ENCODE data around the gene BABAM2. TPM values are rescaled to one million over a fixed set of nuclear protein-coding genes. Genes with fewer than 3 reads are reported as not detected.

The BABAM2 gene
- total RNA-seq, 2 donors from 2014 or later, result 36.4 to 40.9 TPM

DNA sequence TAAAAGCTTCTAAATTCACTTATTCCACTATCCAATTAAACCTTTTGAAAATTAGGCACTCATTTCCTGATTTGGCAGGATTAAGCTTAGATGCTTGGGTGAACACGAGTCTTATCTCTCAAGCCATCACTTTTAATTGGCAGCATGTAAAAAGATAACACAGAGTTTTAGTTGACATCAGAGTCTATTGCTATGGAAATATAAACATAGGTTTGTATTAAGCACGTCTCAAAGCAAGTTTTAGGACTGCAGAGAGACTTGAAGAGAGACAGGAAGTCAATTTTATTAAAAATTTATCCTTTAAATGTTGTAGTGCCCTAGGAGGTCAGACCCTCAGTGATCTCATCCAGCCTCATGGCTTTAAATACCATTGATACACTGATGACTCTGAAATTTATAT is 5.9 kb upstream of the BABAM2 start:
- no peaks in the 10 kb centered on the region for H3K36me3 ChIP-seq (ENCODE audit: control insufficient read depth, insufficient read depth, low read length)
- no peak overlapping the region for H3K27ac Mint-ChIP-seq
- peaks cover 7% of the 10 kb centered on the region for H3K9me3 Mint-ChIP-seq

DNA sequence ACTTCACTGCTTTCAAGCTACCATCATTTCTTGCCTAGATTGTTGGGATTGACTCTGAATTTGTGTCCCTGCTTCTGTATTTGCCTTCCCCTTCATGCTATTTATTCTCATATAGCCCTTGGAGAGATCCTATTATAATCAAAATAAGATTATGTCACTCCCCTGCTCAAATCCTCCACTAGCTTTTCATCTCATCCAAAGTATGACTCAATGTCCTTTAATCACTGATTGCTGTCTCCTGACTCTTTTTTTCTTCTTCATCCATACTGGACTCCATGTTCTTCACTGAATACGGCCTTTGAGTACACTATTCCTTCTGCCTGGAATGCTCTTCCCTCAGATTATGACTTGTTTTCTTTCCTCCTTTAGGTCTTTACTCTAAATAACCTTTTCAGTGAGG is 5.3 kb upstream of the BABAM2 start:
- H3K4me3 Mint-ChIP-seq, result no peak overlapping the region
- Histone ChIP-seq H3K36me3 (ENCODE audit: control insufficient read depth, insufficient read depth, low read length) (no peaks in the 10 kb centered on the region), H3K27ac (ENCODE audit: low read depth, low read length) (no peak overlapping the region), H3K9me3 (ENCODE audit: control insufficient read depth, low read length) (peaks cover 7% of the 10 kb centered on the region), H3K4me3 (ENCODE audit: low read length) (no peak overlapping the region), H3K27me3 (ENCODE audit: control insufficient read depth, insufficient read depth, low read length, poor library complexity, severe bottlenecking) (no peaks in the 10 kb centered on the region), H3K9ac (ENCODE audit: extremely low read depth, low read length, poor library complexity, severe bottlenecking) (no peak overlapping the region), H3K4me1 (ENCODE audit: control insufficient read depth, insufficient read depth, low read length) (no peaks in the 10 kb centered on the region)
- DNase-seq, result no peak
- H3K27me3 Mint-ChIP-seq (ENCODE audit: insufficient read depth), result peaks cover 4% of the 10 kb centered on the region
- TF ChIP-seq, protein P1, sequence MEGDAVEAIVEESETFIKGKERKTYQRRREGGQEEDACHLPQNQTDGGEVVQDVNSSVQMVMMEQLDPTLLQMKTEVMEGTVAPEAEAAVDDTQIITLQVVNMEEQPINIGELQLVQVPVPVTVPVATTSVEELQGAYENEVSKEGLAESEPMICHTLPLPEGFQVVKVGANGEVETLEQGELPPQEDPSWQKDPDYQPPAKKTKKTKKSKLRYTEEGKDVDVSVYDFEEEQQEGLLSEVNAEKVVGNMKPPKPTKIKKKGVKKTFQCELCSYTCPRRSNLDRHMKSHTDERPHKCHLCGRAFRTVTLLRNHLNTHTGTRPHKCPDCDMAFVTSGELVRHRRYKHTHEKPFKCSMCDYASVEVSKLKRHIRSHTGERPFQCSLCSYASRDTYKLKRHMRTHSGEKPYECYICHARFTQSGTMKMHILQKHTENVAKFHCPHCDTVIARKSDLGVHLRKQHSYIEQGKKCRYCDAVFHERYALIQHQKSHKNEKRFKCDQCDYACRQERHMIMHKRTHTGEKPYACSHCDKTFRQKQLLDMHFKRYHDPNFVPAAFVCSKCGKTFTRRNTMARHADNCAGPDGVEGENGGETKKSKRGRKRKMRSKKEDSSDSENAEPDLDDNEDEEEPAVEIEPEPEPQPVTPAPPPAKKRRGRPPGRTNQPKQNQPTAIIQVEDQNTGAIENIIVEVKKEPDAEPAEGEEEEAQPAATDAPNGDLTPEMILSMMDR (conservative IDR thresholded peaks at IDR 0.05), result no peak
- H3K9me3 Mint-ChIP-seq, result peaks cover 7% of the 10 kb centered on the region
- H3K27ac Mint-ChIP-seq, result no peak overlapping the region
- 90 to 95% methylated on average over 1 of the region's 1 CpG for WGBS, 2 experiments (ENCODE audit: insufficient coverage in 1 of 2, insufficient read length in 1 of 2)
- peaks cover 5% of the 10 kb centered on the region for H3K4me1 Mint-ChIP-seq
- no peaks in the 10 kb centered on the region for H3K36me3 Mint-ChIP-seq (ENCODE audit: low read depth)

More for the DNA sequence above, 5.9 kb upstream of the BABAM2 start:
- Mint-ChIP-seq H3K27me3 (ENCODE audit: insufficient read depth) (peaks cover 6% of the 10 kb centered on the region), H3K4me3 (no peak overlapping the region), H3K36me3 (ENCODE audit: low read depth) (no peaks in the 10 kb centered on the region), H3K4me1 (peaks cover 2% of the 10 kb centered on the region)
- TF ChIP-seq, protein P1 (conservative IDR thresholded peaks at IDR 0.05), result no peak
- Histone ChIP-seq H3K4me3 (ENCODE audit: low read length) (no peak overlapping the region), H3K4me1 (ENCODE audit: control insufficient read depth, insufficient read depth, low read length) (no peaks in the 10 kb centered on the region), H3K27me3 (ENCODE audit: control insufficient read depth, insufficient read depth, low read length, poor library complexity, severe bottlenecking) (no peaks in the 10 kb centered on the region), H3K9me3 (ENCODE audit: control insufficient read depth, low read length) (peaks cover 7% of the 10 kb centered on the region), H3K27ac (ENCODE audit: low read depth, low read length) (no peak overlapping the region), H3K9ac (ENCODE audit: extremely low read depth, low read length, poor library complexity, severe bottlenecking) (no peak overlapping the region)
- WGBS, 2 experiments (ENCODE audit: insufficient coverage in 1 of 2, insufficient read length in 1 of 2), result 51 to 67% methylated on average over 2 of the region's 2 CpGs
- DNase-seq, result no peak

DNA sequence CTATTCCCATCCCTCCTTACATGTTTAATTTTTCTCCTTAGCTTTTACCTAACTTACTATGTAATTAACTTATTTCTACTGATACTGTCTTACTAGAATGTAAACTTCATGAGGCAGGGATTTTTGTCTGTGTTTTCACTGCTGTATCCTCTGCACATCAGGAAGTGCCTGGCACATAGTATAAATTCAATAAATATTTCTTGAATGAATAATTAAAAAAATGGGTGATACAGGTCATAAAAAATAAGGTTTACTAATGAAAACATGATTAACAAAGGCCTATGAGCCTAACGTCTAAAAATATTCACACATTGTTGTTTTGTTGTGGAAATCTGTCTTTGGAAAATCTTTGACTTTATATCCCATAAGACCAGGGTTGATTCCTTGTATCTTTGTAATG is 4.9 kb upstream of the BABAM2 start:
- no peak overlapping the region for H3K27ac Mint-ChIP-seq
- Histone ChIP-seq H3K36me3 (ENCODE audit: control insufficient read depth, insufficient read depth, low read length) (no peaks in the 10 kb centered on the region), H3K9me3 (ENCODE audit: control insufficient read depth, low read length) (peaks cover 7% of the 10 kb centered on the region), H3K27ac (ENCODE audit: low read depth, low read length) (no peak overlapping the region), H3K4me3 (ENCODE audit: low read length) (no peak overlapping the region), H3K27me3 (ENCODE audit: control insufficient read depth, insufficient read depth, low read length, poor library complexity, severe bottlenecking) (no peaks in the 10 kb centered on the region), H3K9ac (ENCODE audit: extremely low read depth, low read length, poor library complexity, severe bottlenecking) (no peak overlapping the region), H3K4me1 (ENCODE audit: control insufficient read depth, insufficient read depth, low read length) (no peaks in the 10 kb centered on the region)
- no peaks in the 10 kb centered on the region for H3K36me3 Mint-ChIP-seq (ENCODE audit: low read depth)
- peaks cover 7% of the 10 kb centered on the region for H3K9me3 Mint-ChIP-seq
- DNase-seq, result no peak
- peaks cover 5% of the 10 kb centered on the region for H3K4me1 Mint-ChIP-seq
- H3K27me3 Mint-ChIP-seq (ENCODE audit: insufficient read depth), result no peaks in the 10 kb centered on the region
- TF ChIP-seq, protein P1 (conservative IDR thresholded peaks at IDR 0.05), result no peak
- no peak overlapping the region for H3K4me3 Mint-ChIP-seq
- WGBS, 2 experiments (ENCODE audit: insufficient coverage in 1 of 2, insufficient read length in 1 of 2), result 94% methylated on average over 1 of the region's 1 CpG; no CpG with 5 or more reads in 1 of the 2 experiments

Measured in endodermal cell (in vitro differentiated cells).